ENCODE results near the gene NAV3. TPM values are rescaled to one million over a fixed set of nuclear protein-coding genes. Genes with fewer than 3 reads are reported as not detected.

The NAV3 gene
- total and polyA plus RNA-seq, 2 experiments from 2014 or later, result 4.0 to 12.0 TPM

DNA sequence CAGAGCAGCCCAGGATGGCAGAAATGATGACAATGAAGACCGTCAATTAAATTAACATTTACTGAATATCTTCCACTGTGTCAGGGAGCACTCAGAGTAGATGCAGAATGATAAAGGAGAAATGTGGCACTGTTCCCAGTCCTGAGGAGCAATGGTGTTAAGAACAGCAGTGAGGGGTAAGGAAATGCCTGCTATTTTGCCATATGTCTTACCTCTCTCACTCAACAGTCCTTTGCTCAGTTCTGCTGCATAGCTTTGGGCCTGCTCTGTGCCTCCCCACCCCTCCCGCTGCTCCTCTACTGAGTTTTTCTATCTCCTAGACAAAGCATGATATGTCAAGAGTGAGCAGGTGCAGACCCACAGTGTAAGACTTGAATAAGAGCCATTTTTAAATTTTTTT is 318.8 kb downstream of the NAV3 start:
- H3K36me3 ChIP-seq (ENCODE audit: insufficient read depth), result no peaks in the 10 kb centered on the region
- H3K27ac Mint-ChIP-seq, result no peak overlapping the region
- ATAC-seq, result peak; percentile 67
- H3K4me1 Mint-ChIP-seq, result peaks cover 11% of the 10 kb centered on the region
- H3K9me3 Mint-ChIP-seq, result no peaks in the 10 kb centered on the region
- no peaks in the 10 kb centered on the region for H3K27me3 Mint-ChIP-seq (ENCODE audit: insufficient read depth, low read depth, poor library complexity)
- no peaks in the 10 kb centered on the region for H3K79me2 ChIP-seq (replicated peaks; ENCODE audit: insufficient read depth)
- no peak overlapping the region for H2AFZ ChIP-seq
- no peaks in the 10 kb centered on the region for H3K9me2 ChIP-seq (ENCODE audit: insufficient read depth)
- no peaks in the 10 kb centered on the region for H3K27me3 ChIP-seq (ENCODE audit: insufficient read depth)
- H3K4me3 Mint-ChIP-seq, result no peak overlapping the region
- no peak overlapping the region for H3K4me2 ChIP-seq
- H3K4me3 ChIP-seq, result no peak overlapping the region
- no peaks in the 10 kb centered on the region for H3F3A ChIP-seq (replicated peaks; ENCODE audit: low read depth)
- H3K4me1 ChIP-seq (ENCODE audit: insufficient read depth), result no peaks in the 10 kb centered on the region
- TF ChIP-seq EZH2 (IDR thresholded peaks at IDR 0.05; ENCODE audit: low read depth, unreplicated experiment) (no peak), ZNF462 (CRISPR knock-in tag; IDR thresholded peaks at IDR 0.05) (no peak), JUNB (IDR thresholded peaks at IDR 0.05; ENCODE audit: unreplicated experiment) (no peak), ZNF114 (CRISPR knock-in tag; IDR thresholded peaks at IDR 0.05) (no peak), STAT1 (IDR thresholded peaks at IDR 0.05; ENCODE audit: unreplicated experiment) (no peak), CREB1 (CRISPR knock-in tag; IDR thresholded peaks at IDR 0.05; ENCODE audit: low read depth) (no peak), NANOG (IDR thresholded peaks at IDR 0.05; ENCODE audit: borderline replicate concordance) (no peak), ZNF331 (CRISPR knock-in tag; IDR thresholded peaks at IDR 0.05; ENCODE audit: low read depth) (no peak), CTCF (conservative IDR thresholded peaks at IDR 0.05; ENCODE audit: low read depth in 2 of 2) (no peak), POLR2AphosphoS5 (IDR thresholded peaks at IDR 0.05; ENCODE audit: low read depth) (no peak), EZH2phosphoT487 (IDR thresholded peaks at IDR 0.05; ENCODE audit: unreplicated experiment) (no peak)
- TF ChIP-seq, protein P1, sequence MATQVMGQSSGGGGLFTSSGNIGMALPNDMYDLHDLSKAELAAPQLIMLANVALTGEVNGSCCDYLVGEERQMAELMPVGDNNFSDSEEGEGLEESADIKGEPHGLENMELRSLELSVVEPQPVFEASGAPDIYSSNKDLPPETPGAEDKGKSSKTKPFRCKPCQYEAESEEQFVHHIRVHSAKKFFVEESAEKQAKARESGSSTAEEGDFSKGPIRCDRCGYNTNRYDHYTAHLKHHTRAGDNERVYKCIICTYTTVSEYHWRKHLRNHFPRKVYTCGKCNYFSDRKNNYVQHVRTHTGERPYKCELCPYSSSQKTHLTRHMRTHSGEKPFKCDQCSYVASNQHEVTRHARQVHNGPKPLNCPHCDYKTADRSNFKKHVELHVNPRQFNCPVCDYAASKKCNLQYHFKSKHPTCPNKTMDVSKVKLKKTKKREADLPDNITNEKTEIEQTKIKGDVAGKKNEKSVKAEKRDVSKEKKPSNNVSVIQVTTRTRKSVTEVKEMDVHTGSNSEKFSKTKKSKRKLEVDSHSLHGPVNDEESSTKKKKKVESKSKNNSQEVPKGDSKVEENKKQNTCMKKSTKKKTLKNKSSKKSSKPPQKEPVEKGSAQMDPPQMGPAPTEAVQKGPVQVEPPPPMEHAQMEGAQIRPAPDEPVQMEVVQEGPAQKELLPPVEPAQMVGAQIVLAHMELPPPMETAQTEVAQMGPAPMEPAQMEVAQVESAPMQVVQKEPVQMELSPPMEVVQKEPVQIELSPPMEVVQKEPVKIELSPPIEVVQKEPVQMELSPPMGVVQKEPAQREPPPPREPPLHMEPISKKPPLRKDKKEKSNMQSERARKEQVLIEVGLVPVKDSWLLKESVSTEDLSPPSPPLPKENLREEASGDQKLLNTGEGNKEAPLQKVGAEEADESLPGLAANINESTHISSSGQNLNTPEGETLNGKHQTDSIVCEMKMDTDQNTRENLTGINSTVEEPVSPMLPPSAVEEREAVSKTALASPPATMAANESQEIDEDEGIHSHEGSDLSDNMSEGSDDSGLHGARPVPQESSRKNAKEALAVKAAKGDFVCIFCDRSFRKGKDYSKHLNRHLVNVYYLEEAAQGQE (IDR thresholded peaks at IDR 0.05; ENCODE audit: unreplicated experiment), result no peak
- TF ChIP-seq, protein P2, sequence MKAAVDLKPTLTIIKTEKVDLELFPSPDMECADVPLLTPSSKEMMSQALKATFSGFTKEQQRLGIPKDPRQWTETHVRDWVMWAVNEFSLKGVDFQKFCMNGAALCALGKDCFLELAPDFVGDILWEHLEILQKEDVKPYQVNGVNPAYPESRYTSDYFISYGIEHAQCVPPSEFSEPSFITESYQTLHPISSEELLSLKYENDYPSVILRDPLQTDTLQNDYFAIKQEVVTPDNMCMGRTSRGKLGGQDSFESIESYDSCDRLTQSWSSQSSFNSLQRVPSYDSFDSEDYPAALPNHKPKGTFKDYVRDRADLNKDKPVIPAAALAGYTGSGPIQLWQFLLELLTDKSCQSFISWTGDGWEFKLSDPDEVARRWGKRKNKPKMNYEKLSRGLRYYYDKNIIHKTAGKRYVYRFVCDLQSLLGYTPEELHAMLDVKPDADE (IDR thresholded peaks at IDR 0.05), result no peak
- no peak overlapping the region for H3K27ac ChIP-seq (ENCODE audit: low read depth)
- no peak for DNase-seq (ENCODE audit: low spot score)
- no peaks in the 10 kb centered on the region for H4K20me1 ChIP-seq (replicated peaks; ENCODE audit: insufficient read depth)
- no peaks in the 10 kb centered on the region for H3K36me3 Mint-ChIP-seq (ENCODE audit: low read depth)
